GM21737 (cell line): ENCODE measurements around the gene ALG11.
"Not testable (repeated sequence)": the region's sequence is repeated elsewhere in the genome, so short reads cannot be mapped to it uniquely, and the experiment has no call there.

ENCODE experiments used
- ATAC-seq: cut with Tn5 transposase; IDR thresholded peaks from one replicate; pipeline ENCODE4 v1.9.1; 2021; ENCODE audit warnings: mild to moderate bottlenecking, moderate library complexity; ENCODE audit not compliant: unreplicated experiment

Gene ALG11, protein sequence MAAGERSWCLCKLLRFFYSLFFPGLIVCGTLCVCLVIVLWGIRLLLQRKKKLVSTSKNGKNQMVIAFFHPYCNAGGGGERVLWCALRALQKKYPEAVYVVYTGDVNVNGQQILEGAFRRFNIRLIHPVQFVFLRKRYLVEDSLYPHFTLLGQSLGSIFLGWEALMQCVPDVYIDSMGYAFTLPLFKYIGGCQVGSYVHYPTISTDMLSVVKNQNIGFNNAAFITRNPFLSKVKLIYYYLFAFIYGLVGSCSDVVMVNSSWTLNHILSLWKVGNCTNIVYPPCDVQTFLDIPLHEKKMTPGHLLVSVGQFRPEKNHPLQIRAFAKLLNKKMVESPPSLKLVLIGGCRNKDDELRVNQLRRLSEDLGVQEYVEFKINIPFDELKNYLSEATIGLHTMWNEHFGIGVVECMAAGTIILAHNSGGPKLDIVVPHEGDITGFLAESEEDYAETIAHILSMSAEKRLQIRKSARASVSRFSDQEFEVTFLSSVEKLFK

DNA sequence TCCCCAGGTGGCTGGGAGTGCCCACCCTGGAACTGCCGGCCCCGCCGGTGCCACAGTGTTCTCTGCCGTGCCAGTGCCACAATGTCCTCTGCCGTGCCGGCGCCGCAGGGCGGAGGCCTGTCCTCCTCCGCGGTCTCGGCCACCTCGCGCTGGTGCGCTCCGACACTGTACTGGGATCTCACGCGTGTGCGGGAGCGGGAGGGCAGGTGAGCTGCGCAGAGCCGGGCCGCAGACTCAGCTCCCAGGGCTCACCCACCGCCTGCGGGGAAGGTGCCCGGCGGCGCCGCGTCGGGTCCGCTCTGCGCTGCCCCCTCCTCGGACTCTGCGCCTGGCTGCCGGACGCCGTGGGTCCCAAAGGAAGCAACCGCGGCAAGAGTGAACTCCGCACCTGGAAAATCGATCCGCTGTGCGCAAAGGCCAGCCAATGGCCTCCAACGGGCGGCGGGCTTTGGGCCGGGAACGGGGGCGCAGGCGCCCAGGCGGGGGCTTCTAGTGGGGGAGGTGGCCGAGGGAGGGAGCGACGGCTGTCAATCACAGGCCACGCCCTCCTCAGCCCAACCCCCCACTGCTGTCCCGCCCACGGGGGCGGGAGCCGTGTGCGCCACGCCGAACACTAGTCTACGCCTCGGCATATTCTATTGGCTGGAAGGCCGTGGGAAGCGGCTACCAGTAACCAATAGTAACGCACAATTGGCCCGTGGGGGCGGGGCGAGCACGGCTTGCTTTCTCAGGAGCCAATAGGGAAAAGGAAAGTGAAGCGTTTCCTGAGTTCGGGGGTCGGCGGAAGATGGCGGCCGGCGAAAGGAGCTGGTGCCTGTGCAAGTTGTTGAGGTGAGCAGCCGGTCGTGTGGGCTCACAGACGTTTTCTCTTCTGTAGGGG is at the start of gene ALG11:
TSS of gene ALG11 (plus strand) at position 767 of the 880 bp plus-strand sequence. CDS start at position 788, 21 bp downstream.
- peak; percentile 99 for ATAC-seq

DNA sequence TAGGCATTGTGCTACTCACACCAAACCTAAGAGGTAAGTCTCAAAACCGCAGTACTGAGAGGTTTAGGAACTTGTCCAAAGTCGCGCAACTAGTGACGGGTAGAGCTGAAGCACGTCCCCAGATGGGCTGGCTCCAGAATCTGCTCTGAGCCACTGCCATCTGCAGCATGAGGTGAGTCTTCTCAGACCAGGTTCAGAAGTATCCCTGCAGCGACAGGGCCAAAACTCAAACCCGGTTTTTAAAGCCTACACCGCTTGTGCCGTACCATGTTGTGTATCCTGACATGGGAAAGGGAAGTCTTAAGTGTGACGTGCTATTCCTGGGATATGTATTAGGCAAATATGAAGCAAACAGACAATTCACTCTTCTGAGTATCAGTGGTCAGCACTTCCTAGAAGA is 46.0 kb upstream of the ALG11 start:
- no peak for ATAC-seq

DNA sequence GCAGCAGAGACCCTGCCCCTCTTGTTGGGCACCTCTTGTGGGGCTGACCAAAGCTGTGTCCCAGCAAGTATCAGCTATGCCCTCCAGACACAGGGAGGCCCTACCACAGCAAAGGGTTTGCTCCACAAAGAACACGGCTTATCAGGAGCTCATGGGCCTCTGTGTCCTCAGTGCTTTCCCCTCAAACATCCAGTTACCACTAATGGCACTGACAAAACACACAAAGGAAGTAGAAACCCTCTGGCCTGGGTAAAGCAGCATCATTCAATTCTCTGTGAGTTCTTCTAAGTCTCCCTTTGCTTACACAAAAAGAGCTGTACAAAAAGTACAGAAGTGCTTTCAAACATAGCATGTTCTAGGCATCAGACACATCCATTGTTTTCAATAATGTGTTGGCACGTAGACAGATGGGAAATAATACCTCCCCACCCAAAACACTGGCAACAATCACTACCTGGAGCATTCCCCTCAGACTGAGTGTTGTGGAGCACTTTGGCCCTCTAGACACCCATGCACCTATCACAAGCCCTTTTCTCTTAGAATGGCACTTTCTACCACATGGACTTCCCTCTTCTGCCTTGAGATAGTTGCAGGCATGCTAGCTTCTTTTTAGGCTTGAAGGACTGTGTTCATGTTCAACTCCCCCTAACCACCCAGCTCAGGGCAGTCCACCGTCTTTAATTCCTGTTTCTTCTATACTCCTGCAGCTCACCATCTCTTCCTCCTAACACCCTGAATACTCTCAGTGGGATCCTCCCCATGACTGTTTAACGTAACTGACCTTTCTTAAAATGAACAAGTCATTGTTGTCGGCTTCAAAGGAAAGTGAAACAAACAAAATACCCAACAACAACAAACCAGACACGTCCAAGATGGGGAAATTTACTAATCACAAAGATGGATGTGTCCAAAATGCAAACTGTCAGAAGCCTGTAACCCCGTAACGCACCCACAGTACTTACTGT is 44.4 kb upstream of the ALG11 start:
- no peak for ATAC-seq

DNA sequence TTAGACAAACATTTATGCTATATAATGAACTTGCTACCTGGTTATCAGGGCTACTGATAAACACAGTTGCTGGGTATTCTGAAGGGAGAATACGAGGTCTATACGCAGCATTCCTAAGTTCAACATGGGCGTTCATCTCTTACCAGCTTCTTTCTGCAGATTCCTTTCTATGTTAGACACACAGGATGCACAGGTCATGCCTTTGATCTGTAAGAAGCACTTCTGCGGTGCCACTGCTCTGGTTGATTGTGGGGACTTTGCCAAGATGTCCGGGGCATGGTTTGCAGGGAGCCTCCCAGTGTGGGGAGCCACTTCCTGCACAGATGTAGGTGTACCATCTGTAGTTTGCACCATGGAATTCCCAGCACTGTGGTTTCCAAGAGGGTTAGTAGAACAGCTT is 41.8 kb upstream of the ALG11 start:
- no peak for ATAC-seq

DNA sequence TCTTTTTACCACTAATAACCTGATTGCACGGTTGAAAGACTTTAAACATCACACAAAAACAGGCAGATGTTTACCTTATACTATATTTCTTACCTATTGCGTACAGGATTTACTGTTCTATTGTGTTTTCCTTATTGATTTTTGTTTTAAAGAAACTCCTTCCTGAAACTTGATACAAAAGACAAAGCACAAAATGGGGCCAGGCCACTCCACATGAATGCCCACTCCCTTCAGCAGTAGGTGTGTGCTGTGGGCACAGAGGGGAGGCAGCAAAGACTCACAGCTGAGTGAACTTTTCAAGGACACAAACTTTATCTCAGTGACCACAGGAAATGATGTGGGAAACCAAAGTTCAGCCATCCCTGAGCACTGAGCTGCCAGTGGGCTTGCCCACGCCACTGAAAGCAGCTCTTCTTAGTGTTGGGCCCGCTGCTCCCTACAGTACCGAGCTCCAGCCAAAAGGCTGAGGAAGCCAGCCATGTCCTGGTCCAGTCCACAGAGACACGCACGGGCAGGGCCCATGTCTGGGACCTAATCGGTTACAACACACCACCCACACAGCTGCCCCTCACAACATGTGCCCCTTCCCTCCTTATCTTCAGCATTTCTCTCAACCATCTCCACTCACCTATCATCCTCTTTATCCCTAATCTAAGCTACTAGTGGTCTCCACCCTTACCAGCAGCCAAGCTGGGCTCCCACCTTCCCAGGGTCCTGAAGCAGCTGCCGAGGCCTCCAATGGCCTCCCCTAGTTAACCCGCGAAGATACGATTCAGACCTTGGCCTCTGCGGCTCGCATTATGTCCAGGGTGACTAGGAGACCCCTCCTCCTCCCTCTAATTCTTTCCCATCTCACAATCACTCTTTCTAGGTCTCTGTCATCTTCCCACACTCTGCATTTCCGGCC is 40.4 kb upstream of the ALG11 start:
- no peak for ATAC-seq

- no peak for ATAC-seq
Measured at GRCh38 chr13:51974482-51974881, 37.7 kb upstream of the ALG11 start.

GRCh38 chr13:51976423-51976822 is 35.8 kb upstream of the ALG11 start:
- no peak for ATAC-seq

GRCh38 chr13:51976890-51977289 is 35.3 kb upstream of the ALG11 start:
- ATAC-seq: no peak

- no peak for ATAC-seq
Measured at GRCh38 chr13:51977625-51978024, 34.6 kb upstream of the ALG11 start.

DNA sequence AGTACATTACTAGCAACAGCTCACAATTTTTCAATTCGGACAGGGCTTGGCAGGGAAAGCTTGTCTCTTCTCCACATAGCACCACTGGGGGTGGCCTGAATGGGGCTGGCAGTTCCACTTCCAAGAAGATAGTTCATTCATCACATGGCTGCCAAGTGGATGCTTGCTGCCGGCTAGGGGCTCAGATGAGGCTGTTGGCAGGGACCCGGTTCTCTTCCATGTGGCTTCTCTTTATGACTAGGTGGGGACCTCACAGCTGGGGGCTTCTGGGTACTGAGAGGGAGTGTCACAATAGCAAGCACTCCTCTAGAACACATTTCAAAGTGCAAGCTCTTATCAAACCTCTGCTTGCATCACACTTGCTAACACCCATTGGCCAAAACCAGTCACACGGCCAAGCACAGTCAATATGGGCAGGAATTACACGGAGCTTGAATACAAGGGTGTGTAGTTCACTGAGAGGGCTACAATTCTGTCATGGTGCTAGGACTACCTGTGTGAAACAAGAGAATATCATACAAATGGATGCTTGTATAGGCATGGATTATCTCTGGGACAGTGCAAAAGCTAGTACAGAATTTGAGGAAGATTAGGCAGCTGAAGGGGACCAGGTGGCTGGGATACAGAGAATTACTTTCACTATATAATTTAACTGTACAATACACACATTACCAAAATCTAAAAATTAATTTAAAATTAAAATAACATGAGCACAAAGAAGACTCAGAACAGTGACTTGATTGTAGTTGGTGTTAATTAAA is 33.2 kb upstream of the ALG11 start:
- no peak for ATAC-seq

GRCh38 chr13:51980908-51981307 is 31.3 kb upstream of the ALG11 start:
- ATAC-seq: no peak

DNA sequence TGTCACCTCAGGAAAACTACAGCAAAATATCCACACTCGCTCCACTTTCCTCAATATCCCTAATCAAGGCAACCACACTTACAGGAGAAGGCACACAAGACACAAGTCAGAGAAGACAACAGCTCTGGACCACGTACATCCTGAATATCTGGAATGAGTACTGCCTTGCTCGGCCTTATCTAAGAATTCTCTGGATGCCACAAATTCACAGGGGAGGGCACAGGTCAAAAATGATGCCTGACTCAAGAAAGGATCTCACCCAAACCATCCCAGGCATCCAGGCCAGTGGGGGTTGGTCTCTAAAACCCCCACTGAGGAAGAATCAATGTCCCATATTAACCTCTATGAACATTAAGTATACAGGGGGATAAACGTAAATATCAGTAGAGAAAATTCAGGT is 30.8 kb upstream of the ALG11 start:
- no peak for ATAC-seq

DNA sequence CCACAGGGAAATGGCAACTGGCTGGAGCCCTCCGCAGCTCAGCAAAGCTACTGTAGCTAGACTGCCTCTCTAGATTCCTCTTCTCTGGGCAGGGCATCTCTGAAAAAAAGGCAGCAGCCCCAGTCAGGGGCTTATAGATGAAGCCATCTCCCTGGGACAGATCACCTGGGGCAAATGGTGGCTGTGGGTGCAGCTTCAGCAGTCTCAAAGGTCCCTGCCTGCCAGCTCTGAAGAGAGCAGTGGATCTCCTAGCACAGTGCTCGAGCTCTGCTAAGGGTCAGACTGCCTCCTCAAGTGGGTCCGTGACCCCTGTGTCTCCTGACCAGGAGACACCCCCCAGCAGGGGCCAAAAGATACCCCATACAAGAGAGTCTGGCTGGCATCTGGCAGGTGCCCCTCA is 28.9 kb upstream of the ALG11 start:
- ATAC-seq: not testable (repeated sequence)

DNA sequence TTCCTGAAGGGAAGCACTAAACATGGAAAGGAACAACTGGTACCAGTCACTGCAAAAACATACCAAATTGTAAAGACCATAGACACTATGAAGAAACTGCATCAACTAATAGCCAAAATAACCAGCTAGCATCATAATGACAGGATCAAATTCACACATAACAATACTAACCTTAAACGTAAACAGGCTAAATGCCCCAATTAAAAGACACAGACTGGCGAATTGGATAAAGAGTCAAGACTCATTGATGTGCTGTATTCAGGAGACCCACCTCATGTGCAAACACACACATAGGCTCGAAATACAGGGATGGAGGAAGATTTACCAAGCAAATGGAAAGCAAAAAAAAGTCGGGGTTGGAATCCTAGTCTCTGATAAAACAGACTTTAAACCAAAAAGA is 27.3 kb upstream of the ALG11 start:
- not testable (repeated sequence) for ATAC-seq

DNA sequence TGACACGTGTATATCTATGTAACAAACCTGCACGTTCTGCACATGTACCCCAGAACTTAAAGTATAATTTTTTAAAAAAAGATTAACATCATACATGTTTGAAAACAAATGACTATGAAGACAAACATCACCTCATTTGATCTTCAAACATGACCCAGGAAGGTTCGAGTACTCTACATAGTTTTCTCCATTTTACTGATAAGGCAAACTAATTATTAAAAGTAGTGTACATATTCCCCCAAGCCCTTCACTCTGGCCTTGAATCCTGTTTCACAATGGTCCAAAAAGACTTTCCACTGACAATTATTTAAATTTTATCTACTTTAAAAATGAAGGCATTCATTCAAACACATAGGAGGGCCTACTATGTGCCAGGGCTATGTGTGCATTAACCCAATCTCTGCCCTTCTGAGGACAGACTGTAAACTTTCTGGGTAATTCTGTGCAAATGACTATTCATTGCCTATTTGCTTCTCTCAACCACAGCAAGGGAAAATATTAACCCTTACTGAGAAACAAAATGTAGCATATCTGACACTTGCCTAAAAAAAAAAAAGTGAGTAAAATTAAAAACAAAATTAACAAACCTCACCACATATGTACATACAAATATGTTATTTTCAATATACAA is 23.1 kb upstream of the ALG11 start:
- no peak for ATAC-seq

DNA sequence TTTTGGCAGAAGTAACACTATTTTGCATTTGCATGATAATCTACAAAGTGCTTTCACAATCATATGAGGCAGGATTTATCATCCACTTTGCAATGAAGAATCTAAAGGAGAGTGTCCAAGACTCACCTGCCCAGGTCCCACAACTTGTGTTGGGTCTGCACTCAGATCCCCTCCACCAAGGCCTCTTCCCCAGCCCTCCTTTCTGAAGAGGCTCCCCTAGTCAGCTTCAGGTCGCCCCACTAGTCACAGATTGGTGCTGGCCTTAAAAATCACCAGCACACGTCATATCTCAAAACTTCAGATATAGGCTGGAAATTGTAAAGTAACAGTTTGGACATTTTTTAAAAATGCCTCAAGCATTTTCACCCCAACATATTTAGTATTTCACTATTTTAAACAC is 18.5 kb upstream of the ALG11 start:
- no peak for ATAC-seq

DNA sequence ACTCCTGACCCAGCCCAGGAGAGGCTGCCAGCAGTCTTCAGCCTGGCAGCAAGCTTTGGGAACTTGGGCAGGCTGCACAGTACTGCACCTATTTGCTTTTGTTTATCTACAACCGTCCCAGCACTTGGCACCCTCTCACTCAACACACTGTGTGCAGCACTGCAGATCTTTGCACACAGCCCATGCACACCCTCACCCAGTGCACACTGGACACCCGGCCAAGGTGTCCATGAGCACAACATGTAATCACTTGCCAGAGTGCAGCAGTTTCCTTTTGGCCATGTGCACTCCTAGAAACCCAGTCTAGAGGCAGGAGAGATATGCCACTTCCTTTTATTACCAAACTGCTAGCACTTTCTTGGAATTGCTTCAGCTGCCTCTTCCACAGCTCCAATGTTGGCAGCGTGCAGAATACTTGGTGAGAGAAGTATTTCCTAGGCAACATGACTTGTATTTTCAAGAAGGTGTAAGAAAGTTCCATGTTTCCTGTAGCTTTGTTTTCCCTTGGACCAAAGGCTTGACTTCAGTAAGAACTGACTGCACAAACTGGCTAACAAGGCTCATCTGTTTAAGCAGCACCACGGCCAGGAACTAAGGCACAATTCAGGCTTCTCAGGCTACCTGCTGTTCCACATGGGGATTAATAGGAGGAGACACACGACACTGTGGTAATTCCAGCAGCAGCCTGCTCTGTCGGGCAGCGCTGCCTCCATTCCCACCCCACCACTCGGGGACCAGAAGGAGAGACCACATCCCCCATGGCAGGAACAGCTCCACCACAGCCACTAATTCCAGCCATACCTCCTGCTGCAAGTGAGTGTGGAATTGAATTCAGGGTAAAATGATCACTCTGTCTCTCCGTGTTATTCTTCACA is 16.3 kb upstream of the ALG11 start:
- ATAC-seq: no peak
